HG02759 (cell line): ENCODE results near the gene PLEKHM2.
"Not testable (repeated sequence)": the region's sequence is repeated elsewhere in the genome, so short reads cannot be mapped to it uniquely, and the experiment has no call there.

Experiments used
- ATAC-seq: cut with Tn5 transposase; IDR thresholded peaks from one replicate; pipeline ENCODE4 v1.9.1; 2021; ENCODE audit warnings: mild to moderate bottlenecking, moderate library complexity; ENCODE audit not compliant: unreplicated experiment

Gene PLEKHM2

DNA sequence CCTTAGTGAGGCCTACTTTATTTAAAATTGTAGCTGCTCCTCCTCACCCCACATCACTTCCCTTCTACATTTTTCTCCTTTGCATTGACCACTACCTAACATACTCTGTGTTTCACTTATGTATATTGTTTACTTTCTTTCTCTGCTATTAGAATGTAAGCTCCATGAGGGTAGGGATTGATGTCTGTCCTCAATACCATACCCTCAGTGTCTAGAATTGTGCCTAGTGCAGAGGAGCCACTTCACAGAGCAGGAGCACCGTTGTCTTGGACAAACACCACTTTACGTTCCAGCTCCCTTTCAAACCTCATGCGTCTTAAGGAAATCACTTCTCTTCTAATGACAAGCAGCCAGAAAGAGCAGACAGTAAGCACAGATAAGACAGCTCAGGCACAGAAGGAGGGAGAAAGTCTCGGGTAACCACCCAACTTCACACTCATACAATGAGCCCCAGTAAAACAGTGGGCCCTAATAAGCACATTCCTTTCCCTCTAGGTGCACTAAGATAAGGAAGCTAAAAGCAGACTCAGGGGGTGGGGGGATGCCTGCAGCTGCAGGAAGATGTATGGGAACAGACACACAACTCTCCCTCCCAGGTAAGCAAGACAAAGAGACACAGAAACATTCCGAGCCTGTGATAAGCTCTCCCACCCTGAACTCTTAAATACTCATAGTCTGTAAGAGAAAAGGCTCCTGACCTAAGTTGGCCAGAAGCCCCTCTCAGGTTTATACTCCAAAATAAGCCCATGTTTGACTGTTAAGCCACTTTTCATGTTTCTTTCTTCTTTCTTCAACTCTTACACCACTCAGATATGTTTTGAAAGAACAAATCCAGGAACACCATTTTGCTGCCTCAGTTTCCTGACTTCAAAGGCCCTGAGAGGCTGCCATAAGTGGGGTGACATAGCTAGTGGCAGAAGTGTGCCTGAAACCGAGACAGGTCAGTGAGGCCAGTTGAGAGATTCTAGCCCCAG is 7.1 kb upstream of the PLEKHM2 start:
- no peak for ATAC-seq

- no peak for ATAC-seq
These were observed 5.5 kb upstream of the PLEKHM2 start for GRCh38 chr1:15678578-15678977.

GRCh38 chr1:15680131-15680530 is 4.0 kb upstream of the PLEKHM2 start:
- no peak for ATAC-seq

GRCh38 chr1:15680561-15681348 is 3.4 kb upstream of the PLEKHM2 start:
- ATAC-seq = no peak

DNA sequence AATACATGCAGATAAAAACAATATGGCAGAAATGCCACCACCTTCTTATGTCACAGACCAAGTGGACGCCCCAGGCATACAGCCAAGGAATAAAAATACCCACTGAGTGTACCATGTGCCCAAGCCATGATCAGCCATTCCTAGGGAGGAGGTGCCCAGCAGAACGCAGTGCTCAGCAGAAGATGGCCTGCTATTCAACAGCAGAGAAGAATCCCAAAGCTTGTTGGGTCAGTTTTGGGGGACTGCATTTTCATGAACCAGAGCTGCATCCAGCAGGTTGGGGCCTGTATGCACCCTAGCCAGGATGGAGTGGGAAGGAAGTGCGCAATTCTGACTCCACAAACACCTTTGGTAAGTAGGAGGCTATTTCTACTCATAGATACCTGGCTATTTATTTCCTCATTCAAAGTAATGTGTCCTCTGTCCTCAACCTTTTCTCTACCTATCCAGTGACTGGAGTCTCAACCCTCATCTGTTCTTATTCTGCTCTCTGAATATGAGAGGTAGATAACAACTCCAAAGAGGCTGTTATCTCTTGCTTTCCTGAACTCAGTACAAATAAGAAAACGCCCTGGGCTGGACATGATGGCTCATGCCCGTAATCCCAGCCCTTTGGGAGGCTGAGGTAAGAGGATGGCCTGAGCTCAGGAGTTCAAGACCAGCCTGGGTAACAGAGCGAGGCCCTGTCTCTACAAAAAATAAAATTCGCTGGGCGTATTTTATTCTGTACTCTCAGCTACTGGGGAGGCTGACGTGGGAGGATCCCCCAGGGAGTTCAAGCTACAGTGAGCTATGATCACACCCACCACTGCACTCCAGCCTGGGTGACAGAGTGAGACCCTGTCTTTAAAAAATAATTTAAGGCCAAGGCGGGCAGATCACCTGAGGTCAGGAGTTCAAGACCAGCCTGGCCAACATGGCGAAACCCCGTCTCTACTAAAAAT is 2.5 kb upstream of the PLEKHM2 start:
- ATAC-seq = no peak

- ATAC-seq = no peak
These were observed 1.2 kb upstream of the PLEKHM2 start for GRCh38 chr1:15682936-15683341.

- ATAC-seq = no peak
These were observed 628 bp upstream of the PLEKHM2 start for GRCh38 chr1:15683345-15684039.

DNA sequence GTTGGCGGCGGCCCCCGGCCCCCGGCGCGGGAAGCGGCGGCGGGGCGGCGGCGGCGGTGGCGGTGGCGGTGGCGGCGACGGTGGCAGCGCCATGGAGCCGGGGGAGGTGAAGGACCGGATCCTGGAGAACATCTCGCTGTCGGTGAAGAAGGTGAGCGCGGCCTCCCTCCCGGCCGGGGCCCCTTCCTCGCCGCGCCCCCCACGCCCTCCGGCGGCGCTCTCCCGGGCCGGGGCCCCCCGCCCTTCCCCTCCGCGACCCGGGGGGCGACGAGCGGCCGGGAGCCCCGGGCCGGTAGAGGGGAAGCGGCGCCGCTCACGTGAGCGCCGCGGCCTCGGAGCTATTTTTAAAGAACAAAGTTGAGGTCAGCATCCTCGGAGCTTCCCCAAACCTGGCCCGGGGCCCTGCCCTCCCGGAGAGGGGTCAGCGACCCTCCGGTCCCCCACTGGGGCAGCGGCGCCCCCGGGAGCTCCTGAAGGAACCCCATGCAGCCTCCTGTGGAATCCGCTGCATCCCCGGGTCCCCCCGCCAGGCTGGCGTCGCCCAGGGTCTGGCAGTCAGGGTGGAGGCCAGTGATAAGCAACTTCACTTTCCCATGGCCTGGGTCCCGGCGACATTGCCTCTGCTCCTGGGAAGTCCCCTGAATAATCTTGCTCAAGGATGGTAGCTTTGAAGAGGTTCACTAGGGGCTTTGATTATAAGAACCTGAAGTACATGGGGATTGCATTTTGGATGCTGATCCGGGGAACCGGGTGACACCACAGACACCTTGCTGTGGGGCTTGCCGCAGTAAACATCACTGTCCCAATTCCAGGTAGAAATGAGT is 560 bp downstream of the PLEKHM2 start:
- peak; percentile 37 for ATAC-seq

GRCh38 chr1:15685820-15686219 is 1.7 kb downstream of the PLEKHM2 start:
- ATAC-seq = no peak

GRCh38 chr1:15687446-15687845 is 3.3 kb downstream of the PLEKHM2 start:
- ATAC-seq = no peak

DNA sequence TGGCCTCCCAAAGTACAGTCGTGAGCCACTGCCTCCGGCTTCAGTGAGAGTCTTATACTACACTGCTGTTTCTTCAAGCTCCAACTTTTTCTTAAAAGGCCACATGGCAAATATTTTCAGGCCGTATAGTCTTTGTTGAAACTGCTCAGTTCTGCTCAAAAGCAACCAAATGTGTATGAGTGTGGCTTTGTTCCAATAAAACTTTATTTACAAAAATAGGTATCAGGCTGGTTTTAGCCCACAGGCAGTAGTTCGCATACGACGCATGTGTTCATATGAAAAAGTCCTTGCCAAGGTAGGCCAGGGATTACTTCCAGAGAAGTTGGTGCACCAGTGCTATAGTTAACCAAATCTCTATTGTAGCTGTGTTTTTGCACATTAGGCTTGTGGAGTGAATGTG is 6.2 kb downstream of the PLEKHM2 start:
- ATAC-seq = no peak

DNA sequence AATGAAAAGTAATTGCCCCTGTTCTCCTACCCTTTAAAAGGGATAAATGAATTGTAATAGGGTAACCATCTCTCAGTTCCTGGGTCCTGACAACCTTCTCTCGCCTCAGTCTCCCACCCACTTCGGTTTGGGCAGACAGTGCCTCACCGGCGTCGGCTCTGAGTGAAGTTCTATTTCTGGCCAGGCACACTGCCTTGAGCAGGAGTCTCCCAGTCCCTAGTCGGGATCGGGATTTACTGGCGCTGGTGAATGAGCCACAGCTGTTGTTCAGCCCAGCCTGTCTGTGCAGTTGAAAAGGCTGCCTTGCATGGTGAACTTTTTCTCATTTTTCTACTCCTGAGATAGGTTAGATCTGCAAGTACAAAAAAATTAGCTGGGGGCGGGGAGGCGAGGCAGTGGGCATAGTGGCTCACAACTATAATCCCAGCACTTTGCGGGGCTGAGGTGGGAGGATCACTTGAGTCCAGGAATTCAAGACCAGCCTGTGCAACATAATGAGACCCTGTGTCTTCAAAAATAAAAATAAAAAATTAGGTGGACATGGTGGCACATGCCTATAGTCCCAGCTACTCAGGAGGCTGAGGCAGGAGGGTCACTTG is 7.4 kb downstream of the PLEKHM2 start:
- ATAC-seq = no peak

DNA sequence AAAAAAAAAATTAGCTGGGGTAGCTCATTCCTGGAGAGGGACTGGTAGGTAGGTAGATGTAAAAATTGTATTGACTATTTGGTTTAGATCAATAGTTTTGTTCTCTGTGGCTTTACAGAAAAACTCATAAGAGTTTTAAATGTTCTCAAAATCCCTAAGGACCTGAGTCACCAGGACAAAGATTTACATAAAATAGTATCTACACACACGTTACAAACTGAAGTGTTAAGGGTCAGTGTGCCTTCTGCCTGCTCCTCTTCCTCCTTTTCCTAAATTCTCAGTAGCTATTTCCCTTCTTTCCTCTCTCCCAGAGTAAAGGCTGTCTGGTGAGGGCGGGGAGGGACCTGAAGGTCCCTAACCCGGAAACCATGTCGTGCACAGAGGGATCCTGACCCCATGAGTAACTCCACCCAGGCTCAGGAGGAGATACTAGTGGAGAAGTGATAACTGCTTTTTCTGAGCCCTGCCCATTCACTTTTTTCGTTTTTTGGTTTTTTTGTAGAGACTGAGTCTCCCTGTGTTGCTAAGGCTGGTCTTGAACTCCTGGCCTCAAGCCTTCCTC is 8.1 kb downstream of the PLEKHM2 start:
- ATAC-seq = no peak

DNA sequence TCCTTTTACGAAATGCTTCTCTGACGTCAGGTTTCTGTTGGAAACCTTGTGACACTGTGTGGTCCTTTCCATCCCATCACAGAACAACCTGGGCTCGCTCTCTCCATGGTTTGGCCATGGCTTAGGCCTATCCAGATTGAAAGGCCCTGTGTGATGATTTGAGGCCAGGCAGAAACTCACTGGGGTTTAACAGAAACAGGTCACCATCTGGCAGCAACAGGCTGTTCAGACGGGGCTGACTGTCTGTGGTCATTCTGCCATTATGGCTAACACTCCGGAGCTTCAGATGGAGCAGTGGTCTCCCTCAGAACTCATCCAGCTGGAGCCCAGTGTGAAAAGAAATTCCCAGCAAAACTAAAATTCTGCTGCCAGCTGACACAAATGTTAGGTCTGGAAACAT is 9.3 kb downstream of the PLEKHM2 start:
- no peak for ATAC-seq

- ATAC-seq = peak; percentile 88
These were observed 12.9 kb downstream of the PLEKHM2 start for GRCh38 chr1:15696956-15697521.

GRCh38 chr1:15698201-15698600 is 14.1 kb downstream of the PLEKHM2 start:
- ATAC-seq = no peak

DNA sequence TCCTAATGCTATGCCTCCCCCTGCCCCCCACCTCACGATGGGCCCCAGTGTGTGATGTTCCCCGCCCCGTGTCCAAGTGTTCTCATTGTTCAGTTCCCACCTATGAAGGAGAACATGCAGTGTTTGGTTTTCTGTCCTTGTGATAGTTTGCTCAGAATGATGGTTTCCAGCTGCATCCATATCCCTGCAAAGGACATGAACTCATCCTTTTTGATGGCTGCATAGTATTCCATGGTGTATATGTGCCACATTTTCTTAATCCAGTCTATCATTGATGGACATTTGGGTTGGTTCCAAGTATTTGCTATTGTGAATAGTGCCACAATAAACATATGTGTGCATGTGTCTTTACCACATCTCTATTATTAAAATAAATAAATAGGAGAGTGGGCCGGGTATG is 15.2 kb downstream of the PLEKHM2 start:
- not testable (repeated sequence) for ATAC-seq

GRCh38 chr1:15700508-15700907 is 16.4 kb downstream of the PLEKHM2 start:
- ATAC-seq = no peak
